ENCODE results near the gene LRCH3.

LRCH3 gene

GRCh38 chr3:197793247-197793646, 2.2 kb downstream of the LRCH3 start:
- DNase-seq: no peak

- DNase-seq: no peak
Observed at GRCh38 chr3:197794115-197794514, 3.1 kb downstream of the LRCH3 start.

GRCh38 chr3:197795200-197795599, 4.1 kb downstream of the LRCH3 start:
- DNase-seq: no peak

GRCh38 chr3:197796087-197796486, 5.0 kb downstream of the LRCH3 start:
- no peak for DNase-seq

GRCh38 chr3:197798863-197799262, 7.8 kb downstream of the LRCH3 start:
- no peak for DNase-seq

GRCh38 chr3:197800379-197800778, 9.3 kb downstream of the LRCH3 start:
- no peak for DNase-seq

- DNase-seq: no peak
Observed at GRCh38 chr3:197801891-197802778, 11.1 kb downstream of the LRCH3 start.

- DNase-seq: no peak
Observed at GRCh38 chr3:197802779-197803459, 11.9 kb downstream of the LRCH3 start.

- DNase-seq: no peak
Observed at GRCh38 chr3:197804511-197804910, 13.5 kb downstream of the LRCH3 start.

GRCh38 chr3:197807969-197808587, 17.0 kb downstream of the LRCH3 start:
- no peak for DNase-seq

- DNase-seq: no peak
Observed at GRCh38 chr3:197809356-197810020, 18.4 kb downstream of the LRCH3 start.

- no peak for DNase-seq
Observed at GRCh38 chr3:197810901-197811300, 19.8 kb downstream of the LRCH3 start.

- DNase-seq: no peak
Observed at GRCh38 chr3:197811343-197811742, 20.3 kb downstream of the LRCH3 start.

GRCh38 chr3:197814372-197814771, 23.3 kb downstream of the LRCH3 start:
- DNase-seq: no peak

- no peak for DNase-seq
Observed at GRCh38 chr3:197820550-197821335, 29.7 kb downstream of the LRCH3 start.

- no peak for DNase-seq
Observed at GRCh38 chr3:197829397-197830045, 38.5 kb downstream of the LRCH3 start.

- no peak for DNase-seq
Observed at GRCh38 chr3:197830308-197830966, 39.4 kb downstream of the LRCH3 start.

- DNase-seq: no peak
Observed at GRCh38 chr3:197830967-197831313, 39.9 kb downstream of the LRCH3 start.

- DNase-seq: no peak
Observed at GRCh38 chr3:197833930-197834715, 43.1 kb downstream of the LRCH3 start.

GRCh38 chr3:197835509-197835908, 44.5 kb downstream of the LRCH3 start:
- DNase-seq: no peak

GRCh38 chr3:197836244-197836643, 45.2 kb downstream of the LRCH3 start:
- no peak for DNase-seq
